Activated CD4-positive, alpha-beta T cell treated with anti-CD3 and anti-CD28 coated beads for 1 hour (primary cell): ENCODE results near the gene METTL26.

Experiments
- DNase-seq: peaks from one replicate; pipeline ENCODE4 v3.0.0-alpha.2; 2020

Gene METTL26

DNA sequence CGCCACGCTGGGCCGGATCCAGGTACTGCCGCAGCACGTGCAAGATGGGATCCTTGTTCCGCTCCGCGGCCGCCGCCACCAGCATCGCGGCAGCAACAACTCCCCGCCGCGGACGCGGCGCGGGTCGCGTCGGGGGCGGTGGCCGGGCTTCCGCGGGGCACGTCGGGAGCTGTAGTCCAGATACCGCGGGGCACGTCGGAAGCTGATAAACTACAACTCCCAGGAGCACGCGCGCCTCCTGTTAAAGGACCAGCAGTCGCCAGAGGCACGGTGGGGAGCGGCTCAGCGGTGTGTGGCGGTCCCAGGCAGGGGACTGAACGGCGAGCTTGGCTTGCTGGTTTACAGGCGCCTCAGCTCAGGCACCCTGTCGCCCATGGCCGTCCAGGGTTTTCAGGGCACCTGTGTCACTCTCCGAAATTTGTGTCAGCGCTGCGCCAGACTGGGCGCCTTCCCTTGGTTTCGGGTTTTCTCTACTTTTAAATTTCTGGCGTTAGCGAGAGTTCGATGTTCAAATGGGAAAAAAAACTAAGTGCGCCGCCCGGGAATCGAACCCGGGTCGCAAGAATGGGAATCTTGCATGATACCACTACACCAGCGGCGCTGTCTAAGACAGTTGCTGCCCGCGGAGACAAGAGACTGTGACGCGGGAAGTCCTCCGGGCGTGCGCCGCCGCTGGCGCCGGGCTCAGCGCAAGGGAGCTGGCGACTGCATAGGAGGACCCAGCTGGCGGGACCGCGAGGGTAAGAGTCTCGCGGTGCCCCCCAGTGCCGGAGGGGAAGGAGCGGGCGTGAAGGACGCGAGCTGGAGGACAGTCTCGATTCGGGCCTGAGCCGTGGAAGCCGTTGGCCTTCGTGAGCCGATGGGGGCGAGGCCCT lies at the start of gene METTL26:
Gene METTL26, minus strand, starts transcription at position 100 of the 875 bp plus-strand sequence. Its CDS starts 15 bp downstream, at position 85.
- DNase-seq: peak; percentile 88

- no peak for DNase-seq
Observed at GRCh38 chr16:684961-685696, 49.0 kb upstream of the METTL26 start.

DNA sequence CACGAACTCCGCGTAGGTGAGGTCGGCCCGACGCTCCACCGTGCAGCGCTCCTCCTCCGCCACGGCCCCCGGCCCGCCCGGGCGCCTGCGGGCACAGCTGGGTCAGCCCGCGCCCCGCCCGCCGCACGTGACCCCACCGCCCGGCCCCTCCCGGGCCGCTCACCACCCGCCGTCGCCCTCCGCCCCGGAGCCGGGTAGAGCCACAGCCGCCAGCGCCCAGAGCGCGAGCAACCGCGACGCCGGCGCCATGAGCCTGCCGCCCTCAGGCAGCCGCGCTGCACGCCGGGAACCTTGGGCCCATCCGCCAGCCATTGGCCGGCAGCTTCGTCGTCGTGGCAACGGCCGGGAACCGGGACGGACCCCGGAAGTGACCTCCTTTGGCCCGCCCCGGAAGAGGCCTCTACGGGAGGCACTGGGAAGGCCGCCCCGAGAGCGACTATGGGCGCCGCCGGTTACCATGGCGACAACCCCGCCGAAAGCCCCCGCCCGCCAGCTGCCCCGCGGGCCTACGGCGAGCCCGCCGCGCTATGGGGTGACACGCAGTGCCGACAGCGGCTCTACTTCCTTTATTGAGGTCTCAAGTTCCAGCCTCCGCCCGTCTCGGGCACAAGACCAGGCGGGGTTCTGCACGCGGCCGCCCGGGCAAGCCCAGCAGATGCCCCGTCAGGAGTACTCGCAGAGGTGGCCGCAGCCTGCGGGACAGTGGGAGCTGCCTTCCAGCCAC lies 48.1 kb upstream of the METTL26 start, which contains the start of gene JMJD8:
Gene JMJD8, minus strand, starts transcription at position 264 of the 724 bp plus-strand sequence. Its CDS starts 15 bp downstream, at position 249.
- peak; percentile 94 for DNase-seq

- DNase-seq: no peak
Observed at GRCh38 chr16:683396-684070, 47.4 kb upstream of the METTL26 start.

DNA sequence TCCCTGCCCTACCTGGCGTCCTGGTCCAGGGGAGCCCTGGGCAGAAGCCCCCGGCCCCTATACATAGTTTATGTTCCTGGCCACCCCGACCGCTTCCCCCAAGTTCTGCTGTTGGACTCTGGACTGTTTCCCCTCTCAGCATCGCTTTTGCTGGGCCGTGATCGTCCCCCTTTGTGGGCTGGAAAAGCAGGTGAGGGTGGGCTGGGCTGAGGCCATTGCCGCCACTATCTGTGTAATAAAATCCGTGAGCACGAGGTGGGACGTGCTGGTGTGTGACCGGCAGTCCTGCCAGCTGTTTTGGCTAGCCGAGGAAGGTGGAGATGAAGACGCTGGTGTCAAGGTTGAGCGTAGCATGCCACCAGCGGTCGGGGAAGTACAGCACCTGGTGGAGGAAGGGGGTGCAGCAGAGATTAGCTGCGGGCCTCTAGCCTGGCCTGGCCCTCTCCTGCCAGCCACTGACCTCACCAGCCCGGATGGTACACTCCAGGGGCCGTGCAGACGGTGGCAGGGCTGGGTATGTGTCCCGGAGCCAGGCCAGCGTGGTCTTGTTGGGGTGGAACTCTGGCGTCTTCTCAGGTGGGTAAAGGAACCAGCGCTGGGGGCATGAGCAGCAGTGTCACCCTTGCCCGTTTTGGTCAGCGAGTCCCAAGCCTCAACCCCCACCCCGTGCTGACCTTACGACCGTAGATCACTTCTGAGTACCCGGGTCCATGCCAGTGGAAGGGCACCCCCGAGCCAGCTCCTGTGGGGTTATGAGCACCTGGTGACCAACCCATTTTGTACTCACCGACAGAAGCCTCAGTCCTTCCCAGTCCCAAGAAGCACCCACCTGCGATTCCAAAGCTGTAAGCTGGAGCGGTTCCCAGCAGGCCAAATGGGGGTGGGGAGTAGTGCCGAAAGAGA lies 46.6 kb upstream of the METTL26 start:
- no peak for DNase-seq

DNA sequence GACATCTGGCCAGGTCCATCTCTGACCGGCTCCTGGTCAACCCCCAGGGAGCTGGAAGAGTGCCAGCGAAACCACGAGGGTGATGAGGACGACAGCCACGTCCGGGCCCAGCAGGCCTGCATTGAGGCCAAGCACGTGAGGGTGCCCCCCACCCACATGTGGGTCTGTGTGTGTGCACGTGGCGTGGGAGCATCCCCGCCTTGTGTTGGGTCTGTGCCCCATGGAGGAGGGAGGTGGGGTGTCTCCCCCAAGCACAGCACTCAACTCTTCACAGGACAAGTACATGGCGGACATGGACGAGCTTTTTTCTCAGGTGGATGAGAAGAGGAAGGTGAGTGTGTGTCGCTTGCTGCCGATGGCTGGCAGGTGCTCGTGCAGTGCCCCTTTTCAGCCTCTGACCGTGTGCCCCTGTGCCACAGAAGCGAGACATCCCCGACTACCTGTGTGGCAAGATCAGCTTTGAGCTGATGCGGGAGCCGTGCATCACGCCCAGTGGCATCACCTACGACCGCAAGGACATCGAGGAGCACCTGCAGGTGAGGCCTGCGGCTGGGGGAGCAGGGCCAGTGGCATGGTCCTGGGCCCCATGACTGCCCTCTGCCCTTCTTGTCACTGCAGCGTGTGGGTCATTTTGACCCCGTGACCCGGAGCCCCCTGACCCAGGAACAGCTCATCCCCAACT lies 45.8 kb upstream of the METTL26 start:
- no peak for DNase-seq

GRCh38 chr16:680967-681745 lies 45.1 kb upstream of the METTL26 start:
- no peak for DNase-seq

GRCh38 chr16:680625-680945 lies 44.5 kb upstream of the METTL26 start:
- no peak for DNase-seq

DNA sequence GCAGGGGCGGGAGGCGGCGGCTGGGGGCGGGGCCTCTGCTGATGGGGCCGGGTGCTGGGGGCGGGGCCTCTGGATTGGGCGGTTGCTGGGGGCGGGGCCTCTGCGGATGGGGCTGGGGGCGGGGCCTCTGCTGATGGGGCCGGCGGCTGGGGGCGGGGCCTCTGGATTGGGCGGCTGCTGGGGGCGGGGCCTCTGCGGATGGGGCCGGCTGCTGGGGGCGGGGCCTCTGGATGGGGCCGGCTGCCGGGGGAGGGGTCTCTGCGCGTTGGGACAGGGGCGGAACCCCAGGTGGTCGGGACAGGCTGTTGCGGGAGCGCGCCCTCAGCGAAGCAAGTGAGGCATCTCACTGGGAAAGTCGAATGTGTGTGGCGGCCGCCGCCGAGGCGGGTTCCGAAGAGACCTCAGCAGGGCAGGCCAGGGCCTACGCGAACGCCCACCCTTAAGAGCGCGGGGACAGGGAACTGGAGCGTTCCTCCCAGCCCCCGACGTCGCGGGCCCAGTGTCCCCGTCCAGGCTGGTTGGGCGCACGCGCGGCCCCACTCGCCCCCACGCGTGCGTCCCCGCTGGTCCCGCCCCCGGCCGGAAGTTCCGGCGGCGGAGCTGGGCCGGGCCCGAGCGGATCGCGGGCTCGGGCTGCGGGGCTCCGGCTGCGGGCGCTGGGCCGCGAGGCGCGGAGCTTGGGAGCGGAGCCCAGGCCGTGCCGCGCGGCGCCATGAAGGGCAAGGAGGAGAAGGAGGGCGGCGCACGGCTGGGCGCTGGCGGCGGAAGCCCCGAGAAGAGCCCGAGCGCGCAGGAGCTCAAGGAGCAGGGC lies 43.9 kb upstream of the METTL26 start, which contains the start of gene STUB1:
Gene STUB1, plus strand, starts transcription at position 597 of the 811 bp plus-strand sequence. Its CDS starts 116 bp downstream, at position 713.
- peak; percentile 82 for DNase-seq

- no peak for DNase-seq
Observed at GRCh38 chr16:678858-679813, 43.0 kb upstream of the METTL26 start.

DNA sequence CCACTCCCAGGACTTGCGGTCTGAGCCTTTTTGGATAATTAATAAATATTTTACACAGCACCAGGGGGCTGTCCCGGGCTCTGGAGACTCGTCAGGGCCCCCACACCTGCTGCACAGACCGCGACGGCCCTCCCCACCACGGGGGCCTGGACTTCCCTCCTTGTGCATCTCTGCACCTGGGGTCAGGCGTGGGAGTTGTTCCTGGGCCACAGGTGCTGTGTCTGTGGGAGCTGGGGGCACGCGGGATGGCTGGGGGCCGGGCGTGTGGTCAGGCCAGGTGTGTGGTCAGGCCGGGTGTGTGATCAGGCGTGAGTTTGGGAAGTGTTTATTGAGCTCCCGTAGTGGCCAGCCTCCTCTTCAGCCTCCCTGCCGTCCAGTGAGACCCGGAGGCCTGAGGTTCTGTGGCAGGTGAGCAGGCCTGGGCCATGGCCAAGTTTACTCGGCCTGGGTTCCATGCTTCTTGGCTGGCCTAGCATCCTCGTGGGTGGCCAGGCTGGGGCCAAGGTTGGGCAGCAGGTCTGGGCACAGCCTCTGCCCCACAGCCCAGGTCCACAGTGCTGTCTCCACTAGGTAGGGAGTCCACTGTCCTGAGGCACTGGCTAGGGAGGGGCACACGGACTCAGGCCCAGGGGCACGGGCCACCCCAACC lies 42.2 kb upstream of the METTL26 start:
- no peak for DNase-seq

DNA sequence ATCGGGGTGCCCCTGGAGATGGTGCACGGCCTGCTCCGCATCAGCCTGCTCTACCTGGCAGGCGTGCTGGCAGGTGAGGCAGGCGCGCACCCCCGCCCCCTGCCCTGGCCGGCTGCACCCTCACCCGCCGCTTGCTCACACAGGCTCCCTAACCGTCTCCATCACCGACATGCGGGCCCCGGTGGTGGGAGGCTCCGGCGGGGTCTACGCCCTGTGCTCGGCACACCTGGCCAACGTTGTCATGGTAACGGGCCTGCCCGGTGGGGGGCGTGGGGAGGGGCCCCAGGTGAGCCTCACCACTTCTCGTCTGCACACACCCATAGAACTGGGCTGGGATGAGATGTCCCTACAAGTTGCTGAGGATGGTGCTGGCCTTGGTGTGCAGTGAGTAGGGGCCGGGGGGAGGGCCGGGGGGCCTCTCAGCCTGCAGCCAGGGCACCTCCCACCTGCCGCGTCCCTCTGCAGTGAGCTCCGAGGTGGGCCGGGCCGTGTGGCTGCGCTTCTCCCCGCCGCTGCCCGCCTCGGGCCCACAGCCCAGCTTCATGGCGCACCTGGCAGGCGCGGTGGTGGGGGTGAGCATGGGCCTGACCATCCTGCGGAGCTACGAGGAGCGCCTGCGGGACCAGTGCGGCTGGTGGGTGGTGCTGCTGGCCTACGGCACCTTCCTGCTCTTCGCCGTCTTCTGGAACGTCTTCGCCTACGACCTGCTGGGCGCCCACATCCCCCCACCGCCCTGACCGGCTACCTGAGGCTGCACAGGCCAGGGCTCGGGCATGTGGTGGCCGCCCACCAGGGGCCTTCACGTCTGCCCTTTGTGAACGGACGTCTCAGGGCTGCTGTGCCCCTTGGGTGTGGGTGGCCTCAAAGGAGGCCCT lies 41.4 kb upstream of the METTL26 start:
- no peak for DNase-seq

- no peak for DNase-seq
Observed at GRCh38 chr16:676913-677312, 40.8 kb upstream of the METTL26 start.

DNA sequence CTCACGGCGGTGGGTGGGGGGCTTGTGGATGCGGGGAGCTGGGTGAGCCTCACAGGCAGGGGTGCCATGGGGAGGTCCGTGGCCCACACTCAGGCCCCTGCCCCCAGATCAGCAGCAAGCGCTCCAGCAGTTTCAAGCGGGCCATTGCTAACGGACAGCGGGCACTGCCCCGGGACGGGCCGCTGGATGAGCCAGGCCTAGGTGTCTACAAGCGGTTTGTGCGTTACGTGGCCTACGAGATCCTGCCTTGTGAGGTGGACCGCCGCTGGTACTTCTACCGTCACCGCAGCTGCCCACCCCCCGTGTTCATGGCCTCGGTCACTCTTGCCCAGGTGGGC lies 40.4 kb upstream of the METTL26 start:
- no peak for DNase-seq

- DNase-seq: no peak
Observed at GRCh38 chr16:675884-676564, 39.9 kb upstream of the METTL26 start.
